ENCODE data around the gene EIF4E2. TPM values are rescaled to one million over a fixed set of nuclear protein-coding genes. Genes with fewer than 3 reads are reported as not detected.

EIF4E2 gene
- polyA plus RNA-seq, 1 experiment = 23.1 TPM

DNA sequence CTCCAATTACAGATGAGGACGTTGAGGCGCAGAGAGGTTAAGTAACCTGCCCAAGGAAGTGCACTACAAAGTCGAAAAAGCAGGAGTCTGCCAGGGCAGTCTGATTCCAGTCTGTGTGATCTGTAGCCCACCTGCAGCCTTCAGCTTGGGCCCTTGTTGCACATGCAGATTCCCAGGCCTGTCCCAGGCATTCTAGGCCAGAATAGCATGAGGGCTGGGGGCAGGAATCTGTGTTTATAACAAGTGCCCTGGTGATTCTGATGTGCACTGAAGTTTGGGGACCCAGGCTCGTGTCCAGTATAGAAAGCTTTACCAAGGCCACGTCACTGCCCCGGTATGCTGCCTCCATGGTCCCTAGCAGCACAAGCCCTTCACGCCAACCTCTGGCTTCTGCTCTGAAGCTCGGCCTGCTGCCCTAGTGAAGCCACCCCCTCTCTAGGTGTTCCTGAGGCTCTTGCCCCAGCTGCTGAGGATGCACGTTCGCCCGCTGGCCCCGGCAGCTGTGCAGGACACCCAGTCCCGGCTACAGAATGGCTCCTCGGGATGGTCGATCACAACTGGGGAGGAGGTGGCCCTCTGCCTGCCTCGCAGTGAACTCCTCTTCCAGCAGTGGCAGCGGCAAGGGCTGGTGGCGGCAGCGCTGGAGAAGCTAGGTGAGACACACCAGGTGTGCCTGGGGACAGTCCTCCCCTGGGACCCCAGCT is 6.4 kb upstream of the EIF4E2 start:
- ChIA-PET POLR2A (no interaction called here), CTCF (no interaction called here)
- DNase-seq (ENCODE audit: low read depth) = no peak
- H3K36me3 ChIP-seq (ENCODE audit: control insufficient read depth, insufficient read depth, low read length) = peaks cover 6% of the 10 kb centered on the region; the same call in 1 of the 2 replicates
- H3K27me3 ChIP-seq (ENCODE audit: control insufficient read depth, insufficient read depth, low read length) = 0 out of 2 replicates have a peak, but pooled peaks cover 3% of the 10 kb centered on the region
- H3K4me3 ChIP-seq (ENCODE audit: low read depth, low read length) = no peak overlapping the region
- TF ChIP-seq, protein P1, sequence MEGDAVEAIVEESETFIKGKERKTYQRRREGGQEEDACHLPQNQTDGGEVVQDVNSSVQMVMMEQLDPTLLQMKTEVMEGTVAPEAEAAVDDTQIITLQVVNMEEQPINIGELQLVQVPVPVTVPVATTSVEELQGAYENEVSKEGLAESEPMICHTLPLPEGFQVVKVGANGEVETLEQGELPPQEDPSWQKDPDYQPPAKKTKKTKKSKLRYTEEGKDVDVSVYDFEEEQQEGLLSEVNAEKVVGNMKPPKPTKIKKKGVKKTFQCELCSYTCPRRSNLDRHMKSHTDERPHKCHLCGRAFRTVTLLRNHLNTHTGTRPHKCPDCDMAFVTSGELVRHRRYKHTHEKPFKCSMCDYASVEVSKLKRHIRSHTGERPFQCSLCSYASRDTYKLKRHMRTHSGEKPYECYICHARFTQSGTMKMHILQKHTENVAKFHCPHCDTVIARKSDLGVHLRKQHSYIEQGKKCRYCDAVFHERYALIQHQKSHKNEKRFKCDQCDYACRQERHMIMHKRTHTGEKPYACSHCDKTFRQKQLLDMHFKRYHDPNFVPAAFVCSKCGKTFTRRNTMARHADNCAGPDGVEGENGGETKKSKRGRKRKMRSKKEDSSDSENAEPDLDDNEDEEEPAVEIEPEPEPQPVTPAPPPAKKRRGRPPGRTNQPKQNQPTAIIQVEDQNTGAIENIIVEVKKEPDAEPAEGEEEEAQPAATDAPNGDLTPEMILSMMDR (IDR thresholded peaks at IDR 0.05; ENCODE audit: insufficient read depth, low read depth, low read length) = no peak

DNA sequence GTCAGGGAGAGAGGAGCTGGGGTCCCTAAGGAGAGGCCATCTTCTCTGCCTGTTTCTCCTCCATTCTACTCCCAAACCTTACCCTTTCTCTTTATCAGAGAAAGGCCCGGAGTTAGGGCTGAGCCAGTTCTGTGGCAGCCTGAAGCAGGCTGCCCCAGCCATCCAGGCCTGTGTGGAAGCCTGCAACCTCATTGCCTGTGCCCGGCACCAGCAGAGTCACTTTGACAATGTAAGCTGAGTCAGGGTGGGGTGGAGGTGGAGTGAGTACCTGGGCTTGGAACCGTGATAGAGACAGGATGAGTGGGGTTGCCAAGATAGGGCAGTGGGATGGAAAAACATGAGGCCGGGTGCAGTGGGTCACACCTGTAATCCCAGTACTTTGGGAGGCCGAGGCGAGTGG is 5.8 kb upstream of the EIF4E2 start:
- Histone ChIP-seq H3K4me3 (ENCODE audit: low read depth, low read length) (no peak overlapping the region), H3K27me3 (ENCODE audit: control insufficient read depth, insufficient read depth, low read length) (0 out of 2 replicates have a peak, but pooled peaks cover 1% of the 10 kb centered on the region), H3K36me3 (ENCODE audit: control insufficient read depth, insufficient read depth, low read length) (peaks cover 6% of the 10 kb centered on the region; the same call in 1 of the 2 replicates)
- TF ChIP-seq, protein P1 (IDR thresholded peaks at IDR 0.05; ENCODE audit: insufficient read depth, low read depth, low read length) = no peak
- CTCF ChIA-PET = no interaction called here
- POLR2A ChIA-PET = no interaction called here
- DNase-seq (ENCODE audit: low read depth) = no peak

DNA sequence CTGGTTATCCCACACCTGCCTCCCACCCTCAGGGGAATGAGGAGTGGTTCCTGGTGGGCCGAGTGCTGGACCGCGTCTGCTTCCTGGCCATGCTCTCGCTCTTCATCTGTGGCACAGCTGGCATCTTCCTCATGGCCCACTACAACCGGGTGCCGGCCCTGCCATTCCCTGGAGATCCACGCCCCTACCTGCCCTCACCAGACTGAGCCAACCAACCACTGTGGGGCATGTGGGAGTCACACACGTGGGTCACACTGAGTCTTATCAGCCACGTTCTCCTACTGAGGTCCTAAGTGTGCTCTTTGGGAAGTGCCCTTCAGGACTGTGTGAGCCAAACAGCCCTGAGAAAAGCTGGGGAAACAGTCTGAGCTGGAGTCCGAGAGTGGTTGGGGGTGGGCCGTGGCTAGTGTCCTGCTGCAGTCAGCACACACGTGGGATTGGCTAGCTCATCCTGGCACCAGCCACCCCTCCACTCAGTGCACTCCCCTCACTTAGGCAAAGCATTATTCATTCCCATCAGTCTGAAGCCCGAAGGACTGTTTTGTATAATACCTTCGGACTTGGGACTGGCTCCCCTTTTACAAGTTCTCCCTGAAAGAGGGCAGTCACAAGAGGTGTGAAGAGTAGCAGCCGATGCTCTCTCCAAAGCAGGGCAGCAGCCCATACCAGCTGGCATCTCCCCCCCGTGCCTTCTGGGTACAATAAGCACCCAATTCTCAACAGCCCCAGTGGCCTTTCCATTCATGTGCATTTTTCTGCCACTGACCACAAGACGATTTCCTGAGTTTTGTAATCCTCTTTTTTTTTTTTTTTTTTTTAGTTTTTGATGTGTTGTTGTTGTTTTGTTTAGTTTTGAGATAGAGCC is 4.7 kb upstream of the EIF4E2 start:
- Histone ChIP-seq H3K36me3 (ENCODE audit: control insufficient read depth, insufficient read depth, low read length) (peaks cover 6% of the 10 kb centered on the region; the same call in 1 of the 2 replicates), H3K4me3 (ENCODE audit: low read depth, low read length) (no peak overlapping the region), H3K27me3 (ENCODE audit: control insufficient read depth, insufficient read depth, low read length) (no peaks in the 10 kb centered on the region)
- ChIA-PET POLR2A (no interaction called here), CTCF (interaction anchor here (2.2 kb wide), 1 partner anchor 22 kb away, joined by 7 read pairs; no protein-coding TSS in a partner anchor)
- no peak for DNase-seq (ENCODE audit: low read depth)
- TF ChIP-seq, protein P1 (IDR thresholded peaks at IDR 0.05; ENCODE audit: insufficient read depth, low read depth, low read length) = no peak

DNA sequence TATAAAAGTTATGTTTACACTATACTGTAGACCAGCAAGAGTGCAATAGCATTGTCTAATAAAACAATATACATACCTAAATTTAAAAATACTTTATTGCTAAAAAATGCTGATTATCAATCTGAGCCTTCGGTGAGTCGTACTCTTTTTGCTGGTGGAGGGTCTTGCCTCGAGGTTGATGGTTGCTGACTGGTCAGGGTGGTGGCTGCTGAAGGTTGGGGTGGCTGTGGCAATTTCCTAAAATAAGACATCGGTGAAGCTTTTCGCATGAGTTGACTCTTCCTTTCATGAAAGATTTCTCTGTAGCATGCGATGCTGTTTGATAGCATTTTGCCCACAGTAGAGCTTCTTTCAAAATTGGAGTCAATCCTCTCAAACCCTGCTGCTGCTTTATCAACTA is 2.5 kb upstream of the EIF4E2 start:
- ChIA-PET CTCF (no interaction called here), POLR2A (no interaction called here)
- Histone ChIP-seq H3K4me3 (ENCODE audit: low read depth, low read length) (no peak overlapping the region), H3K27me3 (ENCODE audit: control insufficient read depth, insufficient read depth, low read length) (no peaks in the 10 kb centered on the region), H3K36me3 (ENCODE audit: control insufficient read depth, insufficient read depth, low read length) (peaks cover 6% of the 10 kb centered on the region; the same call in 1 of the 2 replicates)
- TF ChIP-seq, protein P1 (IDR thresholded peaks at IDR 0.05; ENCODE audit: insufficient read depth, low read depth, low read length) = no peak
- no peak for DNase-seq (ENCODE audit: low read depth)

Measured in BJ (cell line).